Heart left ventricle (tissue), 16 donors: Measurements from ENCODE around the gene GUCA1A. TPM values are rescaled to one million over a fixed set of nuclear protein-coding genes. Genes with fewer than 3 reads are reported as not detected.

Experiments used
- ATAC-seq, 4 donors: fragments of 200-7000 bp; cut with Tn5 transposase; one replicate each; pipeline ENCODE4 v1.9.1; 2020 to 2022; ENCODE audit warnings: moderate library complexity in 4 of 4, mild to moderate bottlenecking in 3 of 4, moderate number of reproducible peaks in 1 of 4
- DNase-seq, 5 donors: peaks; one replicate each; pipeline ENCODE4 v3.0.0-alpha.2; 2020
- H3K27ac ChIP-seq, 12 donors: fragments of 200-600 bp; sonication (generic) in 4 of 12; one replicate each; pipeline versions ENCODE4 v1.5.0 to v1.8.0; 2016 to 2022; ENCODE audit warnings: mild to moderate bottlenecking in 2 of 12
- H3K27me3 ChIP-seq, 9 donors: fragments of 200-600 bp; sonication (generic) in 2 of 9; one replicate each; pipeline versions ENCODE4 v1.5.1 to v1.8.0; 2016 to 2022; ENCODE audit warnings: mild to moderate bottlenecking in 3 of 9
- H3K36me3 ChIP-seq, 9 donors: fragments of 200-600 bp; sonication (generic) in 2 of 9; one replicate each; pipeline versions ENCODE4 v1.5.0 to v1.8.0; 2018 to 2022; ENCODE audit warnings: mild to moderate bottlenecking in 2 of 9
- H3K4me1 ChIP-seq, 12 donors: fragments of 200-600 bp; sonication (generic) in 4 of 12; one replicate each; pipeline versions ENCODE4 v1.5.0 to v1.8.0; 2016 to 2022; ENCODE audit warnings: mild to moderate bottlenecking in 3 of 12
- H3K4me3 ChIP-seq, 12 donors: fragments of 200-600 bp; sonication (generic) in 4 of 12; one replicate each; pipeline versions ENCODE4 v1.5.0 to v1.8.0; 2017 to 2022; ENCODE audit warnings: mild to moderate bottlenecking in 9 of 12, moderate library complexity in 4 of 12
- H3K9me3 ChIP-seq, 12 donors: fragments of 200-600 bp; sonication (generic) in 4 of 12; one replicate each; pipeline versions ENCODE4 v1.5.0 to v1.8.0; 2016 to 2022; ENCODE audit warnings: mild to moderate bottlenecking in 1 of 12
- CTCF ChIP-seq, 12 donors: fragments of 200-600 bp; sonication (generic) in 4 of 12; IDR thresholded peaks; one replicate each; pipeline versions ENCODE4 v1.5.0 to v1.8.0; 2018 to 2022; ENCODE audit warnings: antibody characterized with exemption in 12 of 12, mild to moderate bottlenecking in 5 of 12
- POLR2A ChIP-seq, 2 donors: fragments of 450-650 bp; IDR thresholded peaks; one replicate each; pipeline ENCODE4 v1.6.1; 2017; ENCODE audit warnings: antibody characterized with exemption in 2 of 2, mild to moderate bottlenecking in 2 of 2, moderate library complexity in 2 of 2
- WGBS, 4 donors: extraction: QIAGEN DNeasy Blood & Tissue Kit in 2 of 4; methylation state at CpG; one replicate each; pipeline versions ENCODE4 v1.1.5 to v1.1.7; 2013 to 2018; 5-methylcytosine and 5-hydroxymethylcytosine counted together
- intact Hi-C, 10 donors: fragments of 100-400 bp; cut with DNase I; formaldehyde crosslinking; loops; one replicate each; pipeline versions ENCODE4 v1.11.1 to v1.14.2; 2022
- polyA plus RNA-seq, 2 donors: library from polyadenylated mRNA; stranded (reverse); fragments of 200-250 nt; gene quantifications; one replicate each; pipeline ENCODE4 v1.2.3, GENCODE V29; 2013
- total RNA-seq, 9 donors: library from RNA; depleted of rRNA in 2 of 9; stranded (reverse); fragments of >200 nt in 2 of 9; fragmentation: NEBNext Ultra II Directional in 3 of 9; extraction: Animal tissue kit (Norgen Biotek cat#: 25700) in 3 of 9; gene quantifications; one replicate each; pipeline versions ENCODE4 v1.1.0 to v1.2.4, GENCODE V29; 2016 to 2023
- donor health status: ischemic (EF 13 %, LVEDD 7.1; RV severe dilation, severe dysfunction).
- donor health status: healthy with polysubstance abuse.
- donor health status: DM: no; HTN: yes; CAD: no.
- donor health status: DM: no; HTN: no; CAD: no.
- donor health status: ischemic (EF 25% LVEDD 6.9; RV normal size, moderate dysfunction).
- donor health status: ischemic (EF 25% LVEDD 5.7; RV mildly dilated, moderate dysfunction).
- donor health status: healthy.
- donor health status: DM: yes; HTN: yes; CAD: no.
- donor health status: ischemic (EF 35%, LVEDD 5.7; RV mildly dilated, moderate dysfunction).
- donor health status: nonischemic (EF 11% LVEDD 7.7; RV severe dilation, severe dysfunction).
- donor health status: DM: yes; HTN: yes; CAD: no.
- donor health status: PGD.
- donor health status: ischemic (EF 29% LVEDD 5.4; RV normal size, mild dysfunction).
- donor health status: nonischemic (EF 23%, LVEDD 6.1; RV moderate dilation, normal function).

GUCA1A gene
- total and polyA plus RNA-seq, 11 donors: 0.13 to 0.28 (median 0.19) TPM; not detected in 8

GRCh38 chr6:42226645-42227143, 53.5 kb downstream of the GUCA1A start:
- no peak overlapping the region for H3K27ac ChIP-seq
- ATAC-seq (peak in 1 of 4 donors; percentile 15), DNase-seq (no peak)
- TF ChIP-seq POLR2A (IDR thresholded peaks at IDR 0.05): no peak
- TF ChIP-seq CTCF (IDR thresholded peaks at IDR 0.05): no peak
- WGBS, 4 donors: 71 to 82% (median 76%) methylated on average over 8 of the region's 8 CpGs
- H3K4me1 ChIP-seq: peaks cover 0 to 11% (median 0%) of the 10 kb centered on the region in 12 donors
- intact Hi-C loops: no loop called here
- no peaks in the 10 kb centered on the region for H3K9me3 ChIP-seq
- no peak overlapping the region for H3K4me3 ChIP-seq
- no peaks in the 10 kb centered on the region for H3K27me3 ChIP-seq
- peaks cover 0 to 37% (median 5%) of the 10 kb centered on the region in 9 donors for H3K36me3 ChIP-seq

GRCh38 chr6:42227173-42227850, 54.1 kb downstream of the GUCA1A start:
- DNase-seq (no peak), ATAC-seq (no peak)
- no peaks in the 10 kb centered on the region for H3K27me3 ChIP-seq
- 87 to 93% (median 89%) methylated on average over 9 of the region's 9 CpGs for WGBS, 4 donors
- peaks cover 0 to 11% (median 0%) of the 10 kb centered on the region in 12 donors for H3K4me1 ChIP-seq
- no peak for TF ChIP-seq POLR2A (IDR thresholded peaks at IDR 0.05)
- no peak for TF ChIP-seq CTCF (IDR thresholded peaks at IDR 0.05)
- no peak overlapping the region for H3K27ac ChIP-seq
- intact Hi-C loops: no loop called here
- no peak overlapping the region for H3K4me3 ChIP-seq
- H3K36me3 ChIP-seq: peaks cover 0 to 44% (median 9%) of the 10 kb centered on the region in 9 donors
- H3K9me3 ChIP-seq: no peaks in the 10 kb centered on the region

GRCh38 chr6:42228305-42228704, 55.1 kb downstream of the GUCA1A start:
- H3K36me3 ChIP-seq: peaks cover 0 to 50% (median 15%) of the 10 kb centered on the region in 9 donors
- peaks cover 0 to 11% (median 0%) of the 10 kb centered on the region in 12 donors for H3K4me1 ChIP-seq
- intact Hi-C loops: no loop called here
- no peak overlapping the region for H3K27ac ChIP-seq
- DNase-seq (no peak), ATAC-seq (no peak)
- H3K4me3 ChIP-seq: no peak overlapping the region
- H3K27me3 ChIP-seq: no peaks in the 10 kb centered on the region
- TF ChIP-seq CTCF (IDR thresholded peaks at IDR 0.05) (no peak), POLR2A (IDR thresholded peaks at IDR 0.05) (no peak)
- no peaks in the 10 kb centered on the region for H3K9me3 ChIP-seq
- WGBS, 4 donors: 88 to 90% (median 89%) methylated on average over 15 of the region's 15 CpGs

Other genes starting within 250 kb of the GUCA1A start
- 100 to 1,000 TPM in 2 of 9 donors, 10 to 100 TPM in 7; 33.9 to 116 (median 46.2) TPM for gene CCND3, start 231.6 kb upstream of the GUCA1A start, total RNA-seq
- 10 to 100 TPM; 47.1 to 78.1 TPM for gene CCND3, start 231.6 kb upstream of the GUCA1A start, polyA plus RNA-seq
- gene TAF8, start 122.8 kb upstream of the GUCA1A start, total RNA-seq: 10 to 100 TPM; 24.4 to 38.7 (median 28.4) TPM
- gene TAF8, start 122.8 kb upstream of the GUCA1A start, polyA plus RNA-seq: 10 to 100 TPM; 18.5 to 24.7 TPM
- gene C6orf132, start 30.7 kb upstream of the GUCA1A start, total RNA-seq: 1 to 10 TPM; 1.8 to 5.7 (median 2.2) TPM
- 1 to 10 TPM in 1 of 2 donors, under 1 TPM in 1; 0.30 to 3.0 TPM for gene C6orf132, start 30.7 kb upstream of the GUCA1A start, polyA plus RNA-seq
- 1 to 10 TPM in 6 of 9 donors, under 1 TPM in 1, not detected in 2; 0.37 to 2.4 (median 1.5) TPM for gene GUCA1B, start 21.6 kb downstream of the GUCA1A start, total RNA-seq
- under 1 TPM; 0.15 to 0.18 TPM for gene GUCA1B, start 21.6 kb downstream of the GUCA1A start, polyA plus RNA-seq
- 10 to 100 TPM; 47.5 to 73.5 (median 57.3) TPM for gene MRPS10, start 44.5 kb downstream of the GUCA1A start, total RNA-seq
- 10 to 100 TPM; 36.9 to 44.3 TPM for gene MRPS10, start 44.5 kb downstream of the GUCA1A start, polyA plus RNA-seq